HEK293 (cell line): ENCODE measurements around the gene CCR5AS.

Experiments used
- CTCF ChIA-PET: fragments of 350-600 bp; formaldehyde crosslinking; extraction: SDS; loops from one replicate; lab custom pipeline; 2021; ENCODE audit warnings: antibody characterized with exemption; lab: Yijun Ruan, JAX
- POLR2A ChIA-PET: fragments of 300-600 bp; formaldehyde crosslinking; extraction: SDS; loops from one replicate; lab custom pipeline; 2020; ENCODE audit warnings: antibody characterized with exemption, inconsistent platforms; lab: Yijun Ruan, JAX
- H3K27ac ChIP-seq: fragments of 200-500 bp; sonication (Bioruptor generic); 2 replicates; pipeline ENCODE4 v1.5.1; 2014; ENCODE audit warnings: low read depth, low read length, control low read depth, inconsistent platforms; ENCODE audit errors: extremely low read depth
- H3K36me3 ChIP-seq, 2 experiments: fragments of 200-500 bp in 1 of 2; sonication (Bioruptor generic) in 1 of 2; 1 replicate in 1 of 2; 2 replicates in 1 of 2; pipeline ENCODE4 v1.5.1; 2014 to 2017; ENCODE audit warnings: inconsistent platforms in 2 of 2, low read length in 2 of 2; ENCODE audit not compliant: control insufficient read depth in 2 of 2, insufficient read depth in 1 of 2
- H3K4me1 ChIP-seq: fragments of 200-500 bp; sonication (Bioruptor generic); 2 replicates; pipeline ENCODE4 v1.5.1; 2014; ENCODE audit warnings: mild to moderate bottlenecking, low read length, inconsistent platforms; ENCODE audit not compliant: control insufficient read depth, insufficient read depth
- H3K4me3 ChIP-seq: 2 replicates; pipeline ENCODE4 v1.5.1; 2011; ENCODE audit warnings: low read depth, mild to moderate bottlenecking, control low read depth, low read length, moderate library complexity
- H3K9me3 ChIP-seq: fragments of 200-500 bp; sonication (Bioruptor generic); 2 replicates; pipeline ENCODE4 v1.5.1; 2014; ENCODE audit warnings: low read depth, low read length, inconsistent platforms; ENCODE audit not compliant: control insufficient read depth, insufficient read depth
- GLIS2 ChIP-seq: fragments of 450-650 bp; formaldehyde crosslinking; IDR thresholded peaks from 2 replicates; pipeline ENCODE4 v1.5.1; 2016; ENCODE audit warnings: missing biosample characterization, missing genetic modification characterization
- PBX3 ChIP-seq: sonication (generic); formaldehyde crosslinking; IDR thresholded peaks from 2 replicates; pipeline ENCODE4 v1.8.1; 2022; ENCODE audit warnings: mild to moderate bottlenecking, moderate library complexity, missing genetic modification reagents
- SP2 ChIP-seq: fragments of 450-650 bp; formaldehyde crosslinking; IDR thresholded peaks from 2 replicates; pipeline ENCODE4 v1.5.1; 2016; ENCODE audit warnings: missing biosample characterization, missing genetic modification characterization
- SP3 ChIP-seq: fragments of 450-650 bp; formaldehyde crosslinking; IDR thresholded peaks from 2 replicates; pipeline ENCODE4 v1.5.1; 2016; ENCODE audit warnings: missing biosample characterization, missing genetic modification characterization
- WT1 ChIP-seq: fragments of 450-650 bp; formaldehyde crosslinking; IDR thresholded peaks from 2 replicates; pipeline ENCODE4 v1.5.1; 2016; ENCODE audit warnings: missing biosample characterization, missing genetic modification characterization
- YY1 ChIP-seq: fragments of 450-650 bp; formaldehyde crosslinking; IDR thresholded peaks from 2 replicates; pipeline ENCODE4 v1.5.1; 2018; ENCODE audit warnings: missing biosample characterization, missing genetic modification characterization
- YY2 ChIP-seq: fragments of 450-650 bp; formaldehyde crosslinking; IDR thresholded peaks from 2 replicates; pipeline ENCODE4 v1.5.1; 2016; ENCODE audit warnings: missing biosample characterization, missing genetic modification characterization
- ZBTB1 ChIP-seq: fragments of 450-650 bp; formaldehyde crosslinking; IDR thresholded peaks from 2 replicates; pipeline ENCODE4 v1.5.1; 2016; ENCODE audit warnings: missing biosample characterization, missing genetic modification characterization
- ZBTB17 ChIP-seq: fragments of 450-650 bp; formaldehyde crosslinking; IDR thresholded peaks from 2 replicates; pipeline ENCODE4 v1.5.1; 2016; ENCODE audit warnings: missing biosample characterization, missing genetic modification characterization
- ZFP69B ChIP-seq: fragments of 450-650 bp; formaldehyde crosslinking; IDR thresholded peaks from 2 replicates; pipeline ENCODE4 v1.5.1; 2016; ENCODE audit warnings: missing biosample characterization, missing genetic modification characterization
- ZNF133 ChIP-seq: fragments of 450-650 bp; formaldehyde crosslinking; IDR thresholded peaks from 2 replicates; pipeline ENCODE4 v1.5.1; 2016; ENCODE audit warnings: missing biosample characterization, missing genetic modification characterization
- ZNF140 ChIP-seq: fragments of 450-650 bp; formaldehyde crosslinking; IDR thresholded peaks from 2 replicates; pipeline ENCODE4 v1.5.1; 2016; ENCODE audit warnings: missing biosample characterization, missing genetic modification characterization
- ZNF157 ChIP-seq: fragments of 450-650 bp; formaldehyde crosslinking; IDR thresholded peaks from 2 replicates; pipeline ENCODE4 v1.5.1; 2016; ENCODE audit warnings: missing biosample characterization, missing genetic modification characterization
- ZNF223 ChIP-seq: fragments of 450-650 bp; formaldehyde crosslinking; IDR thresholded peaks from 2 replicates; pipeline ENCODE4 v1.5.1; 2016; ENCODE audit warnings: missing biosample characterization, missing genetic modification characterization
- ZNF24 ChIP-seq: fragments of 450-650 bp; formaldehyde crosslinking; IDR thresholded peaks from 2 replicates; pipeline ENCODE4 v1.5.1; 2016; ENCODE audit warnings: missing biosample characterization, missing genetic modification characterization
- ZNF596 ChIP-seq: fragments of 450-650 bp; IDR thresholded peaks from 2 replicates; pipeline ENCODE4 v1.5.0; 2018; ENCODE audit warnings: missing biosample characterization, mild to moderate bottlenecking, missing genetic modification characterization, moderate library complexity
- ZNF621 ChIP-seq: fragments of 450-650 bp; formaldehyde crosslinking; IDR thresholded peaks from 2 replicates; pipeline ENCODE4 v1.5.1; 2017; ENCODE audit warnings: missing biosample characterization, missing genetic modification characterization
- ZNF624 ChIP-seq: fragments of 450-650 bp; formaldehyde crosslinking; IDR thresholded peaks from 2 replicates; pipeline ENCODE4 v1.5.1; 2017; ENCODE audit warnings: missing biosample characterization, missing genetic modification characterization
- ZNF639 ChIP-seq: fragments of 450-650 bp; formaldehyde crosslinking; IDR thresholded peaks from 2 replicates; pipeline ENCODE4 v1.5.1; 2016; ENCODE audit warnings: missing biosample characterization, missing genetic modification characterization
- ZNF654 ChIP-seq: fragments of 450-650 bp; formaldehyde crosslinking; IDR thresholded peaks from 2 replicates; pipeline ENCODE4 v1.5.1; 2016; ENCODE audit warnings: low read depth, missing biosample characterization, missing genetic modification characterization
- ZNF660 ChIP-seq: fragments of 450-650 bp; IDR thresholded peaks from 2 replicates; pipeline ENCODE4 v1.5.1; 2018; ENCODE audit warnings: missing biosample characterization, mild to moderate bottlenecking, missing genetic modification characterization
- ZNF777 ChIP-seq: fragments of 450-650 bp; formaldehyde crosslinking; IDR thresholded peaks from 2 replicates; pipeline ENCODE4 v1.5.1; 2017; ENCODE audit warnings: missing biosample characterization, missing genetic modification characterization, borderline replicate concordance
- ZNF791 ChIP-seq: fragments of 450-650 bp; formaldehyde crosslinking; IDR thresholded peaks from 2 replicates; pipeline ENCODE4 v1.5.1; 2016; ENCODE audit warnings: missing biosample characterization, missing genetic modification characterization
- TF ChIP-seq, protein P1 (sequence below): fragments of 450-650 bp; formaldehyde crosslinking; IDR thresholded peaks from 2 replicates; pipeline ENCODE4 v1.5.1; 2017; ENCODE audit warnings: missing biosample characterization, missing genetic modification characterization
- TF ChIP-seq, protein P2 (sequence below): fragments of 450-650 bp; formaldehyde crosslinking; IDR thresholded peaks from 2 replicates; pipeline ENCODE4 v1.5.1; 2017; ENCODE audit warnings: missing biosample characterization, missing genetic modification characterization
- TF ChIP-seq, protein P3 (sequence below): IDR thresholded peaks from 2 replicates; pipeline ENCODE4 v1.6.1; 2011; ENCODE audit warnings: mild to moderate bottlenecking, low read depth, low read length, borderline replicate concordance

CCR5AS gene

DNA sequence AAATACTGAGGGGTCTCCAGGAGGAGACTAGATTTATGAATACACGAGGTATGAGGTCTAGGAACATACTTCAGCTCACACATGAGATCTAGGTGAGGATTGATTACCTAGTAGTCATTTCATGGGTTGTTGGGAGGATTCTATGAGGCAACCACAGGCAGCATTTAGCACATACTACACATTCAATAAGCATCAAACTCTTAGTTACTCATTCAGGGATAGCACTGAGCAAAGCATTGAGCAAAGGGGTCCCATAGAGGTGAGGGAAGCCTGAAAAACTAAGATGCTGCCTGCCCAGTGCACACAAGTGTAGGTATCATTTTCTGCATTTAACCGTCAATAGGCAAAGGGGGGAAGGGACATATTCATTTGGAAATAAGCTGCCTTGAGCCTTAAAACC lies 31.6 kb downstream of the CCR5AS start:
- Histone ChIP-seq H3K4me1 (no peaks in the 10 kb centered on the region), H3K36me3 (no peaks in the 10 kb centered on the region), H3K27ac (no peak overlapping the region), H3K4me3 (no peak overlapping the region), H3K9me3 (no peaks in the 10 kb centered on the region)
- CTCF ChIA-PET = interaction anchor here (0.5 to 0.9 kb wide), 2 partner anchors 99 to 569 kb away, joined by 3 to 6 read pairs; no protein-coding TSS in a partner anchor
- POLR2A ChIA-PET = no interaction called here
- no peak for TF ChIP-seq ZNF639 (tag by site-specific recombination)
- TF ChIP-seq, protein P1, sequence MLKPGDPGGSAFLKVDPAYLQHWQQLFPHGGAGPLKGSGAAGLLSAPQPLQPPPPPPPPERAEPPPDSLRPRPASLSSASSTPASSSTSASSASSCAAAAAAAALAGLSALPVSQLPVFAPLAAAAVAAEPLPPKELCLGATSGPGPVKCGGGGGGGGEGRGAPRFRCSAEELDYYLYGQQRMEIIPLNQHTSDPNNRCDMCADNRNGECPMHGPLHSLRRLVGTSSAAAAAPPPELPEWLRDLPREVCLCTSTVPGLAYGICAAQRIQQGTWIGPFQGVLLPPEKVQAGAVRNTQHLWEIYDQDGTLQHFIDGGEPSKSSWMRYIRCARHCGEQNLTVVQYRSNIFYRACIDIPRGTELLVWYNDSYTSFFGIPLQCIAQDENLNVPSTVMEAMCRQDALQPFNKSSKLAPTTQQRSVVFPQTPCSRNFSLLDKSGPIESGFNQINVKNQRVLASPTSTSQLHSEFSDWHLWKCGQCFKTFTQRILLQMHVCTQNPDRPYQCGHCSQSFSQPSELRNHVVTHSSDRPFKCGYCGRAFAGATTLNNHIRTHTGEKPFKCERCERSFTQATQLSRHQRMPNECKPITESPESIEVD = no peak
- no peak for TF ChIP-seq ZBTB1 (tag by site-specific recombination)
- no peak for TF ChIP-seq WT1 (tag by site-specific recombination)
- no peak for TF ChIP-seq ZNF24 (tag by site-specific recombination)
- TF ChIP-seq GLIS2 = no peak
- no peak for TF ChIP-seq ZNF624
- no peak for TF ChIP-seq ZNF596
- TF ChIP-seq PBX3 (CRISPR knock-in tag) = no peak
- TF ChIP-seq YY1 = no peak
- TF ChIP-seq ZBTB17 (tag by site-specific recombination) = no peak
- TF ChIP-seq ZNF157 (tag by site-specific recombination) = no peak
- no peak for TF ChIP-seq SP2 (tag by site-specific recombination)
- no peak for TF ChIP-seq ZNF777 (tag by site-specific recombination)
- TF ChIP-seq, protein P2, sequence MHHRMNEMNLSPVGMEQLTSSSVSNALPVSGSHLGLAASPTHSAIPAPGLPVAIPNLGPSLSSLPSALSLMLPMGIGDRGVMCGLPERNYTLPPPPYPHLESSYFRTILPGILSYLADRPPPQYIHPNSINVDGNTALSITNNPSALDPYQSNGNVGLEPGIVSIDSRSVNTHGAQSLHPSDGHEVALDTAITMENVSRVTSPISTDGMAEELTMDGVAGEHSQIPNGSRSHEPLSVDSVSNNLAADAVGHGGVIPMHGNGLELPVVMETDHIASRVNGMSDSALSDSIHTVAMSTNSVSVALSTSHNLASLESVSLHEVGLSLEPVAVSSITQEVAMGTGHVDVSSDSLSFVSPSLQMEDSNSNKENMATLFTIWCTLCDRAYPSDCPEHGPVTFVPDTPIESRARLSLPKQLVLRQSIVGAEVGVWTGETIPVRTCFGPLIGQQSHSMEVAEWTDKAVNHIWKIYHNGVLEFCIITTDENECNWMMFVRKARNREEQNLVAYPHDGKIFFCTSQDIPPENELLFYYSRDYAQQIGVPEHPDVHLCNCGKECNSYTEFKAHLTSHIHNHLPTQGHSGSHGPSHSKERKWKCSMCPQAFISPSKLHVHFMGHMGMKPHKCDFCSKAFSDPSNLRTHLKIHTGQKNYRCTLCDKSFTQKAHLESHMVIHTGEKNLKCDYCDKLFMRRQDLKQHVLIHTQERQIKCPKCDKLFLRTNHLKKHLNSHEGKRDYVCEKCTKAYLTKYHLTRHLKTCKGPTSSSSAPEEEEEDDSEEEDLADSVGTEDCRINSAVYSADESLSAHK (tag by site-specific recombination) = no peak
- TF ChIP-seq ZNF223 (tag by site-specific recombination) = no peak
- TF ChIP-seq ZFP69B = no peak

GRCh38 chr3:46374755-46375154 lies 32.1 kb downstream of the CCR5AS start:
- TF ChIP-seq ZNF140 (tag by site-specific recombination) = no peak
- no peak for TF ChIP-seq SP3 (tag by site-specific recombination)
- no peak for TF ChIP-seq YY2 (tag by site-specific recombination)
- no peak for TF ChIP-seq ZNF660 (tag by site-specific recombination)
- TF ChIP-seq ZNF654 (tag by site-specific recombination) = no peak
- no peak for TF ChIP-seq ZNF133 (tag by site-specific recombination)
- TF ChIP-seq GLIS2 = no peak
- no peak for TF ChIP-seq ZNF621 (tag by site-specific recombination)
- TF ChIP-seq, protein P3, sequence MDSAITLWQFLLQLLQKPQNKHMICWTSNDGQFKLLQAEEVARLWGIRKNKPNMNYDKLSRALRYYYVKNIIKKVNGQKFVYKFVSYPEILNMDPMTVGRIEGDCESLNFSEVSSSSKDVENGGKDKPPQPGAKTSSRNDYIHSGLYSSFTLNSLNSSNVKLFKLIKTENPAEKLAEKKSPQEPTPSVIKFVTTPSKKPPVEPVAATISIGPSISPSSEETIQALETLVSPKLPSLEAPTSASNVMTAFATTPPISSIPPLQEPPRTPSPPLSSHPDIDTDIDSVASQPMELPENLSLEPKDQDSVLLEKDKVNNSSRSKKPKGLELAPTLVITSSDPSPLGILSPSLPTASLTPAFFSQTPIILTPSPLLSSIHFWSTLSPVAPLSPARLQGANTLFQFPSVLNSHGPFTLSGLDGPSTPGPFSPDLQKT = no peak
- no peak for TF ChIP-seq ZNF791 (tag by site-specific recombination)
- TF ChIP-seq, all 188 proteins: peak for 0
- Histone ChIP-seq H3K9me3 (no peaks in the 10 kb centered on the region), H3K4me3 (no peak overlapping the region), H3K4me1 (no peaks in the 10 kb centered on the region), H3K27ac (no peak overlapping the region), H3K36me3 (no peaks in the 10 kb centered on the region)
- ChIA-PET POLR2A (no interaction called here), CTCF (interaction anchor here (0.5 to 0.9 kb wide), 3 partner anchors 12 to 569 kb away, joined by 3 to 6 read pairs (median 3); no protein-coding TSS in a partner anchor)
